AG08395 (cell line): ENCODE results near the gene SGSH.

ENCODE experiments used
- DNase-seq: peaks from one replicate; pipeline ENCODE4 v3.0.0; 2012; ENCODE audit warnings: mixed read lengths, low spot score

SGSH gene

DNA sequence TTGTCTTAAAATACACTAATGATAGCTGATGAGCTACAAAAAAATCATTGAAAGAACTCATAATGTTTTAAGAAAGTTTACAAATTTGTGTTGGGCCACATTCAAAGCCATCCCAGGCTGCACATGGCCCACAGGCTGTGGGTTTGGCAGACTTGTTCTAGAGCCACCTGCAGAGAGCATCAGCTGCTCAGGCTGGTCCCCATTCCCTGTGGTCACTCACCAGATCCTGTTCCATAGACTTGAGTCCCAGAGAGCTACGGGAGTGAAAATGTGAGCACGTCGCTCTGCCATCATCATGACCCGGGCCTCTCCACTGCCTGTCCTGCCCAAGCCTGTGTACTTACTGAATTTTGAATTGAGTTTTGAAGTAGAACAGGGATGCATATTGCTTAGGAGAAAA lies 7.0 kb upstream of the SGSH start:
- DNase-seq, result no peak

DNA sequence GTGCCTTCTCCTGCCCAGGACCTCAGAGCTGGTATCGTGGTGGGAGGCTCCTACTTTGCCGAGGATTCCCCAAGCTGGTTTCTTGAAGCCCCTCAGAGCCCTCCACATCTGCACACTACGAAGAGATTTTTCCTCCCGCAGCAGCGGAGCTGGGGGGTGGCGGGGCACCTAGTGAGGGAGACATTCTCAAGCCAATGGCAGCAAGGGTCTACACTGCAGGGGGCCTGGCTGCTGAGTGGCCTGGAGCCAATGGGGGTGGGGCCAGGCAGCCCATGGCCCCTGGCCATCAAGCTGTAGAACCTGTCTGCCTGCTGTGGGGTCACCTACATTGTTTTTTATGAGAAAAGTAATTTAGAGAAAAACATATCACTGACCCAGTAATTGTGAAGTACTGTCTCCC lies 5.1 kb upstream of the SGSH start:
- no peak for DNase-seq

GRCh38 chr17:80224683-80225082 lies 4.5 kb upstream of the SGSH start:
- no peak for DNase-seq

- no peak for DNase-seq
Observed at GRCh38 chr17:80223838-80224497, 3.8 kb upstream of the SGSH start.

DNA sequence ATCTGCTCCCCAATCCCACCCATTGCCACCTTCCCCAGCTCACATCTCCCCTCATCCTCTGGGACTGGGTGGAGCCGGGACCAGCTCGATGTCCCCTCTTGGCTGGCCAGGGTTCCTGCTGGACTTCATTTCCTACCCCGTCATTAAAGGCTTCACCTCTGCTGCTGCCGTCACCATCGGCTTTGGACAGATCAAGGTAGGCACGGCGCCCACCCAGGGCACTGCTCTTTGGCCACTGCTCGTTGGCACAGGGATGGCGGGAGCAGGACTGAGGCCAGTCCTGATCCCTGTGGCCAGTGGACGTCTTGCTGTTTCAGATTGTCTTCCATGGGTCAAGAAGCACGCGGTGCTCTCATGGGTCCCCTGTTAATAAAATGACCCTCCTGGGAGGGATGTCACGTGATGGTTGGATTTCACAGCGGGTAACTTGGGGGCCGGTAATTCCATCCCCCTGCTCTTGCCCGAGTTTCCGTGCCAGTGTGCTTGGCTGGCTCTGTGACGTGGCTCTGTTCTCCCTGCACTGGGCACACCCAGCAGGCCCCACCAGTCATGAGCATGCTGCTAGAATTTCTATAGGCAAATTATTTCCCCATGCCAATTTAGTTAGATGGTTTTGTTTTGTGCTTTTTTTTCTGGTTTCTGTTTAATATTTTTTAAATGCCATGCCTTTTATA lies 3.1 kb upstream of the SGSH start:
- DNase-seq, result no peak

- no peak for DNase-seq
Observed at GRCh38 chr17:80222376-80223141, 2.4 kb upstream of the SGSH start.

DNA sequence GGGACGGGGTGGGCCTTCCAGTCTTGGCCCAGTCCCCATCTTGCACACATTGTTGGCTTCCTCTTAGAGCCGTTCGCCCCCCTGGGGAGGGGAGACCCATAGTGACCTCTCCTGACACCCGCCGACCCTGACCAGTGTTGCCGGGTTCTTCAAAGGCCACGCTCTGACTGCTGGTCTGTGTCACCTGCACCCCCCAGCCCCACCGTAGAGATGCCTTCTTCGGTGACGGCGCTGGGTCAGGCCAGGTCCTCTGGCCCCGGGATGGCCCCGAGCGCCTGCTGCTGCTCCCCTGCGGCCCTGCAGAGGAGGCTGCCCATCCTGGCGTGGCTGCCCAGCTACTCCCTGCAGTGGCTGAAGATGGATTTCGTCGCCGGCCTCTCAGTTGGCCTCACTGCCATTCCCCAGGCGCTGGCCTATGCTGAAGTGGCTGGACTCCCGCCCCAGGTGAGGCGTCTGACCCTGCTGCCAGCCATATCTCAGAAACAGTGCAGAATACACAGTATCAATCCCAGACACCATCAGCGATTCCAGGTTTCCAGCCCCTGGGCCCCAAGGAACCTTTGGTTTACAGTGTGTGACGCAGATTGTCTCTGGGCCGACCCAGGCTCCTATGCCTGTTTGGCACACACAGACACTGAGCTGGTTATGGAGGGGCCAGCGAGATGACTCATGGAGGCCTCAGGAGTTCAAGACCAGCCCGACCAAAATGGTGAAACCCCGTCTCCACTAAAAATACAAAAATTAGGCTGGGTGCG lies 1.4 kb upstream of the SGSH start:
- DNase-seq, result no peak

- DNase-seq, result peak; percentile 37
Observed at GRCh38 chr17:80220736-80221215, 643 bp upstream of the SGSH start.

DNA sequence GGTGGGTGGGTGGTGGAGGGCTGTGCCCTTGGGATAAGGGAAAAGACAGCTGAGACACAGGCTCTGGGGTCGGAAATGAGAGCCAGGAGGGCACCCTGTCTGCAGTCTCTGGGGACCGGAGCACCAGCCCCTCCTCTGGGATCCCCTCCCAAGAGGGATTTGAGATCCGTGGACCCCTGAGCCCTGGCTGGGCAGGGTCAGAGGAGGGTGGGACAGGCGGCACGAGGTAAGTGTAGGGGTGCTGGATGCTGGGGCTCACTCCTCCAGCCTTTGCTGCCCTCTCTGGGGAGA lies 425 bp downstream of the SGSH start:
- DNase-seq, result no peak

DNA sequence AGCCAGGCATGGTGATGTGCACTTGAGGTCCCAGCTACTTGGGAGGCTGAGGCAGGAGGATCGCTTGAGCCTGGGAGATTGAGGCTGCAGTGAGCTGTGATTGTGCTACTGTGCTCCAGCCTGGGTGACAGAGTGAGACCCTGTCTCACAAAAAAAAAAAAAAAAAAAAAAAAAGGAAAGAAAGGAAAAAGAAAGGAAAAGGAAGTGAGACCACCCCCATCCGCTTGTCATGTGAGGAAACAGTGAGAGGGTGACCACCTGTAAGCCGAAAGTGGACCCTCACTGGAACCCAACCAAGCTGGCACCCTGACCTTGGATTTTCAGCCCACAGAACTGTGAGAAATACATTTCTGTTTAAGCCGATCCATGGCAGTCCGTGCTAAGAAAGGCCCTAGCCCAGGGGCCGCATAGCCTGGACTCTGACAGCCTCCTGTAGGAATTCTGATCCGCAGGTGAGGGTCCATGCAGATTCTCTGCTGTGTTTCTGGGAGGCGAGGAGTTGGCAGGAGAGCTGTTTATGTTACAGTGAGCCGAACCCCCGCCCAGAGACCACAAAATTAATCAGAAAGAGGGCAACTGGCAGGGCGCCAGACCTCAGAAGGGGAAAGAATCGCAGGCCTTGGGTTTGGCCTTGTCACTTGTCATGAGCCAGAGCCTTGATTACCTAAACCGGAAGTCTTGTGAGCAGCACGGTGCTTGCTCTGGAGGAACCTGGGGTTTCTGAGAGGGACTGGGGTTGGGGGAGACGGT lies 945 bp downstream of the SGSH start:
- DNase-seq, result peak; percentile 78

- DNase-seq, result no peak
Observed at GRCh38 chr17:80218391-80218790, 1.7 kb downstream of the SGSH start.

GRCh38 chr17:80217703-80218362 lies 2.3 kb downstream of the SGSH start:
- DNase-seq, result no peak

- DNase-seq, result no peak
Observed at GRCh38 chr17:80216473-80217456, 3.4 kb downstream of the SGSH start.

GRCh38 chr17:80214878-80215210 lies 5.3 kb downstream of the SGSH start:
- no peak for DNase-seq

- DNase-seq, result no peak
Observed at GRCh38 chr17:80214012-80214877, 5.9 kb downstream of the SGSH start.

- no peak for DNase-seq
Observed at GRCh38 chr17:80213643-80213975, 6.5 kb downstream of the SGSH start.

DNA sequence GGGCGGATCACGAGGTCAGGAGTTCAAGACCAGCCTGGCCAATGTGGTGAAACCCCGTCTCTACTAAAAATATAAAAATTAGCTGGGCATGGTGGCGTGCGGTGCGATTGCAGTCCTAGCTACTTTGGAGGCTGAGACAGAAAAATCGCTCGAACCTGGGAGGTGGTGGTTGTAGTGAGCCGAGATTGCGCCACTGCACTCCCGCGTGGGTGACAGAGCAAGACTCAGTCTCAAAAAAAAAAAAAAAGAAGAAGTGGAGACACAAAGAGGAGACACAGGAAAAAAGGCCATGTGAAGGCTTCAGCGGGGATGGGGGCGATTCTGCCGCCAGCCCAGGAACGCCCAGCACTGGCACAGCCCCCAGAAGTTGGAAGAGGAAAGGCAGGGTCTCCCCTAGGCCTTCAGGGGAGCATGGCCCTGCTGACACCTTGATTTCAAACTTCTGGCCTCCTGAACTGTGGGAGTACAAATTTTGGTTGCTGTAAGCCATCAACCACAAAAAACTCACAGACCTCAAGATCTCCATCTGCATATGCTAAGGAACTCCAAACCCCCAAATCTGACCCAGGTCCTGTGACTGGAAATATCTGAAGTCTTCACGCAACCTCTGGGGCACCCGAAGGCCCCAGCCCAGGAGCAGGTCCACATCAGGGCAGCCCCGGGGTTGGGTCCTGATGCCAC lies 7.0 kb downstream of the SGSH start:
- DNase-seq, result no peak

DNA sequence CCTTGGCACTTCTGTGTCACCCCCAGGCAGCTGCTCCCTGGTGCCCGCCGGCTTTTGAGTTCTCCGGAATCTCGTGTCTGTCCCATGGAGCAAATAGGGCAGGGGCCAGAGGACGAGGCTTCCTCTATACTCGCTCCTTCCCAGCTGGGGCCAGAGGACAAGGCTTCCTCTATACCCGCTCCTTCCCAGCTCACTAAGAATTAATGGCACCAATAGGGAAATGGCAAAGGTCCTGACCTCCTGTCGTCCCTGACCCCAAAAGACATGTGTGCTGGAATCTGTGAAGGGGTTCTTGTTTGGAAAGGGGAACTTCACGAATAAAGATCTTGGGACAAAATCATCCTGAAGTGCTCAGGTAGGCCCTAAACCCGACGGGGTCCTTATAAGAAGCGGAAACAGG lies 7.6 kb downstream of the SGSH start:
- no peak for DNase-seq

- no peak for DNase-seq
Observed at GRCh38 chr17:80212109-80212508, 8.0 kb downstream of the SGSH start.
